Fibroblast of lung (primary cell): ENCODE measurements around the gene D2HGDH.

Experiments used
- EZH2 ChIP-seq: IDR thresholded peaks from 2 replicates; pipeline ENCODE4 v1.5.1; 2012; ENCODE audit warnings: low read length, control low read depth, mild to moderate bottlenecking; ENCODE audit errors: missing control alignments
- TF ChIP-seq, protein P1 (sequence below), 2 donors: IDR thresholded peaks in 1 of 2; conservative IDR thresholded peaks in 1 of 2; 1 replicate in 1 of 2; 2 replicates in 1 of 2; pipeline ENCODE4 v1.5.1; 2011 to 2012; ENCODE audit warnings: low read length in 2 of 2, control low read depth in 1 of 2, inconsistent platforms in 1 of 2, low read depth in 1 of 2, mild to moderate bottlenecking in 1 of 2

DNA sequence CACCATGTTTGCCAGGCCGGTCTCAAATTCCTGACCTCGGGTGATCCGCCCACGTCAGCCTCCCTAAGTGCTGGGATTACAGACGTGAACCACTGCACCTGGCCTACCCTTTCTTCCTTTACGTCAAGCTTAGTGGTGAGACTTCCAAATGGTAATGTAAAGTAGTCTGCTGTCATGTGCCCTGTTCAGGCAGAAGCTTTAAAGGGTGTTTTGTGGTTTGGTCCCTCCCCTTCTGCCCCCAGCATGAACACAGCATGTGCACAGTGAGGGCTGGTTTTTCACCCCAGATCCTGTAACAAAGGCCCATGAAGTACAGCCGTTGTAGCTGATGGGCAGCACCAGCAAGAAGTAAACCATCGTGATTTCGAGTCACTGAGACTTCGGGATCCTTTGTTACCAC, 45.1 kb upstream of the D2HGDH start:
- TF ChIP-seq, protein P1, sequence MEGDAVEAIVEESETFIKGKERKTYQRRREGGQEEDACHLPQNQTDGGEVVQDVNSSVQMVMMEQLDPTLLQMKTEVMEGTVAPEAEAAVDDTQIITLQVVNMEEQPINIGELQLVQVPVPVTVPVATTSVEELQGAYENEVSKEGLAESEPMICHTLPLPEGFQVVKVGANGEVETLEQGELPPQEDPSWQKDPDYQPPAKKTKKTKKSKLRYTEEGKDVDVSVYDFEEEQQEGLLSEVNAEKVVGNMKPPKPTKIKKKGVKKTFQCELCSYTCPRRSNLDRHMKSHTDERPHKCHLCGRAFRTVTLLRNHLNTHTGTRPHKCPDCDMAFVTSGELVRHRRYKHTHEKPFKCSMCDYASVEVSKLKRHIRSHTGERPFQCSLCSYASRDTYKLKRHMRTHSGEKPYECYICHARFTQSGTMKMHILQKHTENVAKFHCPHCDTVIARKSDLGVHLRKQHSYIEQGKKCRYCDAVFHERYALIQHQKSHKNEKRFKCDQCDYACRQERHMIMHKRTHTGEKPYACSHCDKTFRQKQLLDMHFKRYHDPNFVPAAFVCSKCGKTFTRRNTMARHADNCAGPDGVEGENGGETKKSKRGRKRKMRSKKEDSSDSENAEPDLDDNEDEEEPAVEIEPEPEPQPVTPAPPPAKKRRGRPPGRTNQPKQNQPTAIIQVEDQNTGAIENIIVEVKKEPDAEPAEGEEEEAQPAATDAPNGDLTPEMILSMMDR (conservative IDR thresholded peaks at IDR 0.05 in 1 of 2, IDR thresholded peaks at IDR 0.05 in 1 of 2; ENCODE audit: low read depth in 1 of 2, low read length in 2 of 2): no peak
- no peak for TF ChIP-seq EZH2
